Measurements from ENCODE around the gene TRIM9.

TRIM9 gene

GRCh38 chr14:50929506-50929905, 165.4 kb downstream of the TRIM9 start:
- no peak for DNase-seq

GRCh38 chr14:50928002-50928635, 166.8 kb downstream of the TRIM9 start:
- DNase-seq = peak; percentile 8 to 58

GRCh38 chr14:50926851-50927386, 168.0 kb downstream of the TRIM9 start:
- DNase-seq = peak in 1 of 2 donors; percentile 90

All from bone marrow (tissue), 2 donors.